Measurements from ENCODE around the gene MGST3.
"Not testable (repeated sequence)": the region's sequence is repeated elsewhere in the genome, so short reads cannot be mapped to it uniquely, and the experiment has no call there.

The MGST3 gene

DNA sequence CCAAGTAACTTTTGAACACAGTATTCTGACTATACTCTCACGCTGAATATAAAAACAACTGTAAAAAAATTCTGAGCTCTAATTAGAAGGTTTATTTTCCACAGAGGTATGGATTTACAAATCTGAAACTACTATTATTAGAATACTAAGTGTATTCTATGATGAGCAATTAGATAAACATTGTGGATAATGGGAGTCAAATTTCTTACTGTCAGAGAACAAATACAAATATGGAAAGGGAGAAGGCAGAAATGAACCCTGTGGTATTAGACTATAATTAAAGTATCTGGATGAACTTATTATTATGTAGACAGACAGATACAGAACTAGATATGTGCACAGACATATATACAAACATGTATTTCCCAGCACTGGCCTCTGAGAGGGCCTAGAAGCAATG lies 44.8 kb downstream of the MGST3 start:
- Histone ChIP-seq H3K27ac (no peak overlapping the region), H3K4me3 (no peak overlapping the region)
- TF ChIP-seq, protein P1, sequence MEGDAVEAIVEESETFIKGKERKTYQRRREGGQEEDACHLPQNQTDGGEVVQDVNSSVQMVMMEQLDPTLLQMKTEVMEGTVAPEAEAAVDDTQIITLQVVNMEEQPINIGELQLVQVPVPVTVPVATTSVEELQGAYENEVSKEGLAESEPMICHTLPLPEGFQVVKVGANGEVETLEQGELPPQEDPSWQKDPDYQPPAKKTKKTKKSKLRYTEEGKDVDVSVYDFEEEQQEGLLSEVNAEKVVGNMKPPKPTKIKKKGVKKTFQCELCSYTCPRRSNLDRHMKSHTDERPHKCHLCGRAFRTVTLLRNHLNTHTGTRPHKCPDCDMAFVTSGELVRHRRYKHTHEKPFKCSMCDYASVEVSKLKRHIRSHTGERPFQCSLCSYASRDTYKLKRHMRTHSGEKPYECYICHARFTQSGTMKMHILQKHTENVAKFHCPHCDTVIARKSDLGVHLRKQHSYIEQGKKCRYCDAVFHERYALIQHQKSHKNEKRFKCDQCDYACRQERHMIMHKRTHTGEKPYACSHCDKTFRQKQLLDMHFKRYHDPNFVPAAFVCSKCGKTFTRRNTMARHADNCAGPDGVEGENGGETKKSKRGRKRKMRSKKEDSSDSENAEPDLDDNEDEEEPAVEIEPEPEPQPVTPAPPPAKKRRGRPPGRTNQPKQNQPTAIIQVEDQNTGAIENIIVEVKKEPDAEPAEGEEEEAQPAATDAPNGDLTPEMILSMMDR (IDR thresholded peaks at IDR 0.05): no peak
- no peak for DNase-seq (ENCODE audit: low spot score)

DNA sequence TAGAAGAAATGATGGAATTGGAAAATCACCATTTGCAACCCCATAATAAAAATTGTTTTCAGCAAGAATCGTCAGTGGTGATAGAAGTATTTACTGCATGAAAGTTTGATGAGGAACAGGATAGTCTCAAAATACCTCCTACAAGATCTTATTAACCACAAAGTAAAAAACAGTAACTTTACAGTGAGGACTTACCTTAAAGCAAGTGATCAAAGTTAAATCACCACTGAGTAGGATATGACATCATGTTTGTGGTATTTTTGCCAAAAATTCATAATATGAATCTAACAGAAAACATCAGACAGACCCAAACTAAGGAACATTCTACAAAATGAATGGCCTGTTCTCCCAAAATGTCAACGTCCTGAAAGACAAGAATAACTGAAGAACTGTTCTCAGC lies 47.5 kb downstream of the MGST3 start:
- DNase-seq (ENCODE audit: low spot score): no peak
- no peak overlapping the region for H3K4me3 ChIP-seq

DNA sequence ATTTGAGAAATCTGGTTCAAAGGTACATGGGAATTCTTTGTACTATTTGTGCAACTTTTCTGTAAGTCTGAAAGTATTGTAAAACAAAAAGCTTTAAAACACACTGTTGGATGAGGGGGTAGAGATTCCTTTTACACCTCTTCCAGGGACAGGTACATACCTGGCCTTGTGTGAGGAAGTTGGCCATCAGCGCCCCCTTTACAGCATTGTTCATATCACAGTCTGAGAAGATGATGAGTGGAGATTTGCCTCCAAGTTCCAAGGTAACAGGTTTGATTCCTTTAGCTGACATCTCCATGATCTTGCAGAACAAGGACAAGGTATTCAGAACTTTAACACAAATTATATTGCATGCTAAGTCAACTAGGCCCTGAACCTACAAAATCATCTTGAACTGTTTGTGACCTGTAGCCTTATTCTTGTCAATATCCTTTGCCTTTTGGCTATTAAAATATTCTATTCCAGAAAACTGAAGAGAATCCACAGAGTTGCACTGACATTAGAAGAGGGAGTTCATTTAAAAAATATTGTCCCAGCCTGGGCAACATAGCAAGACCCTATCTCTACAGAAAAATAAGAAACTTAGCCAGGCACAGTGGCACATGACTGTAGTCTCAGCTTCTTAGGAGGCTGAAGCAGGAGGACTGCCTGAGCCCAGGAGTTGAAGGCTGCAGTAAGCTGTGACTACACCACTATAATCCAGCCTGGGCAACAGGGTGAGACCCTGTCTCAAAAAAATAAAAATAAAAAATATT lies 48.4 kb downstream of the MGST3 start:
- H3K27ac ChIP-seq: no peak overlapping the region
- TF ChIP-seq, protein P1 (IDR thresholded peaks at IDR 0.05): no peak

More for the DNA sequence above, 47.5 kb downstream of the MGST3 start:
- TF ChIP-seq, protein P1 (IDR thresholded peaks at IDR 0.05): no peak
- no peak overlapping the region for H3K27ac ChIP-seq

DNA sequence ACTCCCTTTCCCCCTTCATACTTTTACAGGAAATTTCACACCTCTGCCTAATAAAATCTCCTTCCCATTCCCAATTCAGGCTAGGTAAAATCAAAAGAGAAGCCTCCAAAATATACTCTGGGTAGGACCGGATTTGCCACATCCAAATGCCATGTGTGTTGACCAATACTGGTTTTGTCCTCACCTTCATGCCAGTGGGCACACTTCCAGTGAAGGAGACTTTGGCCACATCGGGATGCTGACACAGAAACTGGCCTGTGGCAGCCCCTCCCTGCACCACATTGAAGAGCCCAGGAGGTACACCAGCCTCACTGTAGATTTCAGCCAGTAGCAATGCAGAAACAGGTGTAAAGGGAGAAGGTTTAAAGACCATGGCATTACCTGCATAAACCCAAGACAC lies 49.3 kb downstream of the MGST3 start:
- TF ChIP-seq, protein P1 (IDR thresholded peaks at IDR 0.05): no peak
- H3K27ac ChIP-seq: no peak overlapping the region
- no peak overlapping the region for H3K4me3 ChIP-seq
- no peak for DNase-seq (ENCODE audit: low spot score)

More for the DNA sequence above, 48.4 kb downstream of the MGST3 start:
- no peak for DNase-seq (ENCODE audit: low spot score)
- no peak overlapping the region for H3K4me3 ChIP-seq

DNA sequence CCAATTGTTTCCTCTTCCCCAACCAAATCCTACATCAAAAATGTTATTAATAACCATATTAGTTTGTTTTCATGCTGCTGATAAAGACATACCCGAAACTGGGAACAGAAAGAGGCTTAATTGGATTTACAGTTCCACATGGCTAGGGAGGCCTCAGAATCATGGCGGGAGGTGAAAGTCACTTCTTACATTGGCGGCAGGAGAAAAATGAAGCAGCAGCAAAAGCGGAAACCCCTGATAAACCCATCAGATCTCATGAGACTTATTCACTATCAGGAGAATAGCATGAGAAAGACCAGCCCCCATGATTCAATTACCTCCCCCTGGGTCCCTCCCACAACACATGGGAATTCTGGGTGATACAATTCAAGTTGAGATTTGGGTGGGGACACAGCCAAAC lies 49.7 kb downstream of the MGST3 start:
- not testable (repeated sequence) for DNase-seq (ENCODE audit: low spot score); H3K4me3 ChIP-seq

DNA sequence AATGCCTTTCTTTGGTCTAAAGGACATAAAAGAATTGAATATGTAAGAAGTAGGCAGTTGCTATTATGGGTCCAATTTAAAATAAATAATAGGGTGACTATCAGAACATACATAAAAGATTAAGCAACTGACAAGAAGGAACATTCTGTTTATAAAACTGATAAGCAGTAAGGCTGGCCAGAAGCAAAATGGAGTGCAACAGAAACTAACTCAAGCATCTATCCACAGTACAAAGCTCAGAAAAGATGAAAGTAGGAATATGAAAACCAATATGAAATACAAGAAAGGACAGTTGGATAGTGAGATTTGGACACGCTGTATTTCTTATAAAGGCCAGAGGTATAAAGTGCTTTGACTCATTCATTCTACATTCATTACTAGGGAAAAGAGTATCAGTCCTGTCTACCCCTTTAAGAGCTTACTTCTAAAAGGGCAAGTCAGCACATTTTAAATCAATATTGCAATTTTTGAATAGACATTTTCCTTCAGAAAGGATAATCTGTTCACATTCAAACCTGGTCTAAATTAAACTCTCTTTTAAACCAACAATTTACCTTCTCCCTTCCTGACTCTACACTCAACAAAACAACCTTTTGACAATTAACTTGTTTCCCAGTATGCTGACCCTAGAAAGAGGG lies 52.9 kb downstream of the MGST3 start:
- TF ChIP-seq, protein P1 (IDR thresholded peaks at IDR 0.05): no peak
- Histone ChIP-seq H3K4me3 (no peak overlapping the region), H3K27ac (no peak overlapping the region)
- DNase-seq (ENCODE audit: low spot score): no peak

More for the DNA sequence above, 49.7 kb downstream of the MGST3 start:
- not testable (repeated sequence) for H3K27ac ChIP-seq

DNA sequence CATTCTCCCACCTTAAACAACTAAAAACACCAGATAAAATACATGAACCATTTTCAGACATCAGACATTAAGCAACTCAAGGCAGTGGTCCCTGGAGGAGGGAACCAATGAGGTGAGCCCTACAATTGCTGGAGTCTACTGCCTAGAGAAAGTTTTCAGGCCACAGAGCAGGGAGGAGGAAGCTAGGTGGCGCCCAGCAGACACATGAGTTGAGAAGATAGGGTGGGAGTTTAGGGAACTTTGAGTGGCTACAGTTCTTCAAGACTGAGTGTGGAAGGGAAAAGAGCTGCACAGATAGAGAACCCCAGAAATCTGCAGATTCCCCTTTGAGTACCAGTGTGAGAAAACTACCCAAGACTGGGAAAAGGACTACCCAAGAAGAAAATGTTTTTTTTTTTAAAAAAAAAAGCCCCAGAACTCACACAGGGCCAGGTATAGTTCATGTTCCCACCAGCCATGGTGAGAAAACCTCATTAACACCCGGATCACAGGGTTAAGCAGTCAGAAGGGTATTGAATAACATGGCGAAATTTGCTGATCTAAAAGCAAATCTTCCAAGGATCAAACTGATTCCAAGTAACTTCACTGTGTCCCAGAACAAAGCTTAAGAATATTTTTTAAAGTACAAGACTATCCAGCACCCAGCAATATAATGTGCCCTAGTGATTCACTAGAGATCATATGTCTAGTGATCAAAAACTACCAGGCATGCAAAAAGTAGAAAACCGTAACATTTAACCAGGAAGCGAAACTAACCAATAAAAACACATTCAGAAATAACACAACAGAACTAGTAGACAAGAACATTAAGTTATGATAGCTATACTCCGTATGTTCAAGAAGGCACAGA lies 55.3 kb downstream of the MGST3 start:
- no peak for DNase-seq (ENCODE audit: low spot score)
- TF ChIP-seq, protein P1 (IDR thresholded peaks at IDR 0.05): no peak

More for the DNA sequence above, 55.3 kb downstream of the MGST3 start:
- H3K27ac ChIP-seq: no peak overlapping the region
- H3K4me3 ChIP-seq: no peak overlapping the region
